Kidney capillary endothelial cell (primary cell): Measurements from ENCODE around the gene ELFN1.

Source experiments
- DNase-seq: peaks from one replicate; pipeline ENCODE4 v3.0.0-alpha.2; 2018; ENCODE audit warnings: low spot score

Gene ELFN1

GRCh38 chr7:1725766-1726630 is 55.9 kb downstream of the ELFN1 start:
- DNase-seq: no peak

- DNase-seq: no peak
Observed at GRCh38 chr7:1727079-1727478, 57.0 kb downstream of the ELFN1 start.

- DNase-seq: no peak
Observed at GRCh38 chr7:1727812-1728570, 57.9 kb downstream of the ELFN1 start.

GRCh38 chr7:1729183-1729582 is 59.1 kb downstream of the ELFN1 start:
- no peak for DNase-seq

GRCh38 chr7:1729773-1730172 is 59.7 kb downstream of the ELFN1 start:
- DNase-seq: no peak

- no peak for DNase-seq
Observed at GRCh38 chr7:1732072-1732471, 62.0 kb downstream of the ELFN1 start.

- no peak for DNase-seq
Observed at GRCh38 chr7:1732645-1733044, 62.6 kb downstream of the ELFN1 start.

GRCh38 chr7:1733206-1733907 is 63.3 kb downstream of the ELFN1 start:
- DNase-seq: no peak

- no peak for DNase-seq
Observed at GRCh38 chr7:1733908-1734730, 64.0 kb downstream of the ELFN1 start.

GRCh38 chr7:1735262-1735661 is 65.2 kb downstream of the ELFN1 start:
- DNase-seq: no peak

- no peak for DNase-seq
Observed at GRCh38 chr7:1735806-1736483, 65.9 kb downstream of the ELFN1 start.

- DNase-seq: no peak
Observed at GRCh38 chr7:1736484-1736817, 66.4 kb downstream of the ELFN1 start.

- DNase-seq: no peak
Observed at GRCh38 chr7:1736830-1737229, 66.8 kb downstream of the ELFN1 start.

- DNase-seq: no peak
Observed at GRCh38 chr7:1737523-1737922, 67.4 kb downstream of the ELFN1 start.

- no peak for DNase-seq
Observed at GRCh38 chr7:1737956-1738355, 67.9 kb downstream of the ELFN1 start.

- DNase-seq: no peak
Observed at GRCh38 chr7:1738511-1738910, 68.4 kb downstream of the ELFN1 start.

- DNase-seq: no peak
Observed at GRCh38 chr7:1738956-1739355, 68.9 kb downstream of the ELFN1 start.

GRCh38 chr7:1739593-1739992 is 69.5 kb downstream of the ELFN1 start:
- no peak for DNase-seq

- DNase-seq: no peak
Observed at GRCh38 chr7:1740214-1740613, 70.1 kb downstream of the ELFN1 start.

- DNase-seq: no peak
Observed at GRCh38 chr7:1741246-1741645, 71.2 kb downstream of the ELFN1 start.
